Measurements from ENCODE around the gene PCNX2. TPM values are rescaled to one million over a fixed set of nuclear protein-coding genes. Genes with fewer than 3 reads are reported as not detected.
A peak's percentile ranks its signal among the peaks of the same experiment; 100 is the strongest.
"Not testable (repeated sequence)": the region's sequence is repeated elsewhere in the genome, so short reads cannot be mapped to it uniquely, and the experiment has no call there.

PCNX2 gene
- total RNA-seq, 1 donor from 2014 or later: 11.3 TPM

DNA sequence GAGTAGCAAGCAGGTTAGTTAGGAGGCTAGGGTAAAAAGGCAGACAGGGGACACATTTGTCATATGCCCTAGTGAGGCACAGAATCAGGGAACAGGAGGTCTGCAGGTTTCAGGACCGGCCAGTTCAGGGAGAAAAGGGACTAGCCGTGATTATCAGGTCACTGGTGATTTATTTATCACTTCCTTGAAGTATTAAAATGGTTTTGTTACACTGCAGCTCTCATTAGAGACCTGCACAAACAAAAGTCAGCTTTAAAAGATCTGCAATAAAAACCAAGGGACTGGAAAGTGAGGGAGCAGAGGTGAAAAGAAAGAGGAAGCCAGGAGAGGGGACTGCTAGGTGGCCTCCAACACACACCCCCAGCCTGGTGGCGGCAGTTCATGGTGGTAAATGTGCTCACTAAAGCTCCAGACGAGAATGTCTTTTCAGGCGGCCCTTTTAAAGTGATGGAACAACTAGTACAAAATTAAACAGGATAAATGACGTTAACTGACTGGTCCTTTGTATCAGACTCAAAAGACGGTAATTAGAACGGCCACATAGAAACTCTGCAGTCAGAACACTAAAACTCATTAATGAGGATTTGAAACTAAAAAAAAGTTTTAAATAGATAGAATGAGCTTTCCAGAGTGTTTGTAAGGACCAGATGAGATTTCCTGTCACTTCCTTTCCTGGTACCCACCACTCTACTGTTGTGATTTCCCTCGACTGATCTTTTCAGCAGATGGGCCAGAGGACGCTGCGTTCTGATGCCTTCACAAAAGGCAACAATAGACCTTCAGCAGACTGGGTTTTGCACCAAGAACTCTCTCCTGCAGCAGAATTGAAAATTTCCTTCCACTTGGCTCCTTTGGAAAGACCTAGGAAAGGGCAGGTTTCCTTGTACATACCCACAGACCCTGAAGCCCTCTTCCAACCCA is 208.3 kb downstream of the PCNX2 start:
- no peak overlapping the region for H3K4me3 ChIP-seq
- no peak for TF ChIP-seq CTCF (IDR thresholded peaks at IDR 0.05)
- no peak for ATAC-seq
- H3K27ac ChIP-seq: no peak overlapping the region
- peaks cover 3% of the 10 kb centered on the region for H3K4me1 ChIP-seq
- DNase-seq: no peak
- H3K36me3 ChIP-seq: no peaks in the 10 kb centered on the region
- intact Hi-C loops (cut with DNase I): no loop called here
- no peaks in the 10 kb centered on the region for H3K27me3 ChIP-seq (ENCODE audit: low read depth)
- no peaks in the 10 kb centered on the region for H3K9me3 ChIP-seq

DNA sequence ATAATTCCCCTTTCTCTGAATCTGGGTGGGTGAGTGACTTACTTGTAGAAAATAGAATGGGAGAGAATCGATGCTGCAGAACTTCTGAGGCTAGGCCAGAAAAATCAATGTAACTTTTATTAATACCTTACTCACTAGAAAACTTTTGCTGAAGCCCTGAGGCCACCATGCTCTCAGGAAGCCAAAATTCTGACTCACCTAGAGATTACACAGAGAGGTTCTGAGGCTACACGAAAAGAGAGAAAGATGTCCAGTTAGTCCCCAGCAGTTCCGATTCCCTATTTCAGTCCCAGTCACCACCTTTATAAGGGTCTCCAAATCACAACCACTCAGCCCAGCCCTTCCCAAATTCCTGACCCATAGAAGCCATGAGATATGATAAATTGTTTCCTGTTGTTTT is 210.0 kb downstream of the PCNX2 start:
- TF ChIP-seq CTCF (IDR thresholded peaks at IDR 0.05): no peak

DNA sequence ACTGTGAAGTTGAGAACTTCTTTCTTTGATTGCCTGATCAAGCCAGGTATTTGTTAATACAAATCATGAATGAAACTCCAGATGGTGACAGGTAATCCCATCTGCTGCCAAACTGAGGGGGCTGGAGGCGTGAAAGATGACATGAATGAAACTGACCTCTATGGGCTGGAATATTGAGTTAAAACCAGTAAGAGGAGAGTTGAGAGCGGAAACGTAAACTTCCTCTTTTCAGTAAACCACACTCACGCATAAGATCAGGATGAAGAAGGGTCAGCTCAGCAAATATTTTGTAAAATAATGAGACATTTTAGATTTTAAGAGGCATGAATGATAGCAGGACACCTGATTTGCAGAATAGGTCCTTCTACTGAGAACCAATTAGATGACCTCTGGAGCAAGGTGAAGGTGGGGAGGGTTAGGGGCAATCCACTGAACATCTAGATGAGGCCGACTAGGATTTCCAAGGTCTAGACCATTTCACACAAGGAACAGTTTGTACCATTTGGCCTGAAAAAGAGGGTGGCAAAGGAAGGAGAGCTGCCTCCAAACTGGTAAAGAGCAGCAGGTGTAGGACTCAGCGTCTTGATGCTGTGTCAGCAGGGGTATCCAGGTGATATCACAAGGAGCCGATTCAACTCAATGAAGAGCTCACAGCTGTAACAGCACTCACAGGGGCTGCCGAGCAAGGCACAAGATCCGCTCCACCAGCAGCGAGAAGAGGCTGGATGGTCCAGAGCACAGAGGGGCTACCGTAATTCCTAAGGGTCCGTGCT is 212.6 kb downstream of the PCNX2 start:
- H3K27me3 ChIP-seq (ENCODE audit: low read depth): no peaks in the 10 kb centered on the region
- no peak overlapping the region for H3K27ac ChIP-seq
- ATAC-seq: no peak
- no peak overlapping the region for H3K4me3 ChIP-seq
- intact Hi-C loops (cut with DNase I): no loop called here
- no peak for TF ChIP-seq CTCF (IDR thresholded peaks at IDR 0.05)
- no peaks in the 10 kb centered on the region for H3K36me3 ChIP-seq
- peaks cover 4% of the 10 kb centered on the region for H3K4me1 ChIP-seq
- DNase-seq: no peak
- no peaks in the 10 kb centered on the region for H3K9me3 ChIP-seq

More for the DNA sequence above, 210.0 kb downstream of the PCNX2 start:
- Histone ChIP-seq H3K4me1 (peaks cover 4% of the 10 kb centered on the region), H3K4me3 (no peak overlapping the region), H3K27ac (no peak overlapping the region), H3K36me3 (no peaks in the 10 kb centered on the region), H3K9me3 (no peaks in the 10 kb centered on the region), H3K27me3 (ENCODE audit: low read depth) (no peaks in the 10 kb centered on the region)
- no peak for ATAC-seq
- no peak for DNase-seq
- intact Hi-C loops (cut with DNase I): no loop called here

GRCh38 chr1:233081735-233082134 is 213.8 kb downstream of the PCNX2 start:
- Histone ChIP-seq H3K36me3 (no peaks in the 10 kb centered on the region), H3K27ac (no peak overlapping the region), H3K4me1 (peaks cover 4% of the 10 kb centered on the region), H3K4me3 (no peak overlapping the region), H3K9me3 (no peaks in the 10 kb centered on the region), H3K27me3 (ENCODE audit: low read depth) (no peaks in the 10 kb centered on the region)
- intact Hi-C loops (cut with DNase I): no loop called here
- no peak for TF ChIP-seq CTCF (IDR thresholded peaks at IDR 0.05)
- ATAC-seq (peak; percentile 16 to 26), DNase-seq (no peak)

DNA sequence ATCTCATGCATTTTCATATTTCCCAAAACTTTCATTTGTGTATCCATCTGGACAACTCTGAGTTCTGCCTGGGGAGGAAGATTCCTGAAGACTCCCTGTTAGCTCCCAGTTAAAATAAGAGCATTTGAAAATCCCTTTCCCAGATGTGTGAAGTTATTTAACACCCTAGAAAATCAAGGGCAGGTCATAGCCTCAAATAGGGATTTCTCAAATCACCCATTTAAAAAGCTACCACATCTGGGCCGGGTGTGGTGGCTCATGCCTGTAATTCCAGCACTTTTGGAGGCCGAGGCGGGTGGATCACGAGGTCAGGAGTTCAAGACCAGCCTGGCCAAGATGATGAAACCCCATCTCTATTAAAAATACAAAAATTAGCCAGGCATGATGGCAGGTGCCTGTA is 214.7 kb downstream of the PCNX2 start:
- H3K4me3 ChIP-seq; H3K27ac ChIP-seq; ATAC-seq; intact Hi-C loops (cut with DNase I); H3K27me3 ChIP-seq (ENCODE audit: low read depth); DNase-seq; H3K36me3 ChIP-seq; H3K4me1 ChIP-seq; H3K9me3 ChIP-seq: not testable (repeated sequence)

- H3K36me3 ChIP-seq: no peaks in the 10 kb centered on the region
- no peak for TF ChIP-seq CTCF (IDR thresholded peaks at IDR 0.05)
- H3K9me3 ChIP-seq: no peaks in the 10 kb centered on the region
- DNase-seq (no peak), ATAC-seq (no peak)
- no peak overlapping the region for H3K27ac ChIP-seq
- no peaks in the 10 kb centered on the region for H3K27me3 ChIP-seq (ENCODE audit: low read depth)
- H3K4me1 ChIP-seq: peaks cover 4% of the 10 kb centered on the region
- no peak overlapping the region for H3K4me3 ChIP-seq
- intact Hi-C loops (cut with DNase I): no loop called here
Measured at GRCh38 chr1:233080286-233080685, 215.2 kb downstream of the PCNX2 start.
